GM18519 (cell line): ENCODE measurements around the gene ATP8A1.
"Not testable (repeated sequence)": the region's sequence is repeated elsewhere in the genome, so short reads cannot be mapped to it uniquely, and the experiment has no call there.

Experiments used
- ATAC-seq: cut with Tn5 transposase; IDR thresholded peaks from one replicate; pipeline ENCODE4 v1.9.1; 2021; ENCODE audit warnings: mild to moderate bottlenecking, moderate library complexity; ENCODE audit not compliant: unreplicated experiment, low FRiP score

ATP8A1 gene

DNA sequence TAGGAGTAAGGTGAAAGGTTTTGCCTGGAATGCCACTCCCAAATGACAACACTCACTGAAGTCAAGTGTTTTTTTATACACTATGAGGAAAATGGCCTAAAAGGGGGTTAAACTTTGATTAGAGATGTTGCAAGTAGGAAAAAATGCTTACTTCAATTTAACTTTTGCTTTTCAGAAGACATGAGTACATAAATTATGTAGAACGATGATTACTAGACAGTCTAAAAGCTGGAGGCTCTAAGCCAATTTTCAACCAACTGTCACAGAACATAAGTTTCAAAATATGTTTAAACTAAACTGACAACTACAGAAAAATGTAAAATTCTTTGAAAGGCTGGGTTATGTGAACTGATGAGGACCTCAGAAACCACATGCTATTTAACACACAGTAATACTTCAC is 176.2 kb downstream of the ATP8A1 start:
- no peak for ATAC-seq

- no peak for ATAC-seq
Observed at GRCh38 chr4:42480281-42480680, 176.6 kb downstream of the ATP8A1 start.

DNA sequence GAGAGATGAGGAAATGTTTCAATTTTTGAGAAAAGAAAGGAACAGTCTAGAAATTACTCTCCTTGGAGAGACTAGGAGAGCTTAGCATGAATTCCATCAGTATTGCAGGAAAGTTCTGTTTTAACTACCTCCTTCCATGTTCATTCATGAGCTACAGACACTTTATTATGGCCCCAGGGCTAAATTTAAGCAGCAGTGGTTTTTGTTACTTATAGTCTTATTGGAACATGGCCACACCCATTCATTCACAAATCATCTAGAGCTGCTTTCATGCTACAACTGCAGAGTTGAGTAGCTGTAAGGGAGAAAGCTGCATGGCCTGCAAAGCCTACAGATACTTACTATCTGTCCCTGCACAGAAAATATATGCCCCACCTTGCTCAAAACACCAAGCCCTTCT is 178.0 kb downstream of the ATP8A1 start:
- no peak for ATAC-seq

GRCh38 chr4:42478509-42478908 is 178.4 kb downstream of the ATP8A1 start:
- ATAC-seq = no peak

GRCh38 chr4:42474406-42474805 is 182.5 kb downstream of the ATP8A1 start:
- ATAC-seq = no peak

DNA sequence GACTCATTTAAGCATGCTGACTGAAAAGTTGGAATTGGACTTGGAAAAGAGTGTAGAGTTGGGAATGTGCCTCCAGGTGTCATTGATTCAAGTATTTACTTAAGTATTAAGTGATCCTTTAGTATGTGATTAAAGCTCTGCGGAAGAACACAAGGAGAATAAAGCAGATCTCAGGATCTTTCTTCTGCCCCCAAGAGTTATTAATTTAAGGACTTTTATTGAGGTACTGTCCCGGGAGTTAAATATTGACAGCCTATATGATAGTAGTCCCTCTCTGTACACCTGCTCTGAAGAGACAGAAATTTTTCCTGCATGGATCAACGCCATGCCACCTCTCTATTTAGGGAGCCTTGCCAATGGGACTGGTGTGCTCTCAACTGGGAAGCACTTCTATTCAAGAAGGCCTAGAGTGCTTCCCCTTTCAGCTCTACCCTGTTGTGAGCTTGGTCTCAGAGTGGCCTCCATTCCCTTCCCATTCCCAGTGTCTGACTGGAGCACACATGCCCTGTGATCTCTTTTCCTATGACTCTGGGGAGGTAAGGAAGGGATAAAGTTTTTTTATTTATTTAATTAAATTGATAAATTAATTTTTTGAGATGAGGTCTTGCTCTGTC is 183.7 kb downstream of the ATP8A1 start:
- ATAC-seq = no peak

DNA sequence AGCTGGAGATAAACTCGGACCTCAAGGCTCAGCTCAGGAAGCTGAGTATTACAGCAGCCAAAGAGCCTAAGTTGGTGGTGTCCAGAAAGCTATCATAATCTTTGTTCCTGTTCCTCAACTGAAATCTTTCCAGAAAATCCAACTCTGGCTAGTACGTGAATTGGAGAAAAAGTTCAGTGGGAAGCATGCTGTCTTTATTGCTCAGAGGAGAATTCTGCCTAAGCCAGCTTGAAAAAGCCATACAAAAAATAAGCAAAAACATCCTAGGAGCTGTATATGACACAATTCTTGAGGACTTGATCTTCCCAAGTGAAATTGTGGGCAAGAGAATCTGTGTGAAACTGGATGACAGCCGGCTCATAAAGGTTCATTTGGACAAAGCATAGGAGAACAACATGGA is 185.0 kb downstream of the ATP8A1 start:
- ATAC-seq = no peak

DNA sequence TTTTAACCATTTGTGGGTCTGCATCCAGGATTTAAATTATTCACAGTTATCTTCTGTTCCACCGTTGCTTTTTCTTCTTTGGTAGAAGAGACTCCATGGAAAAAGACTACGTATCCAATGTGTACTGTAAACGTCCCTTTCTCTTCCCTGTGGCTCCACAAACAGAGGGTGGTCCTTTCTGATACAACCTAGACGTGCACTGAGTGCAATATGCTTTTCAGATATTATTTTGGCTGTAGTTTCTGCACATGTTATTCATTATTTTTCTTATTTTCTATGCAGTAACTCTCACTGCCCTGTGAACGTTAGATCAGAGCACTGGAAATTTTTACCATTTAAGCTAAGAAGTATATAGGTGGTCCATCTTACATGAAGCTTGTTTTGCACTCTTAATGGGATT is 186.9 kb downstream of the ATP8A1 start:
- ATAC-seq = no peak

DNA sequence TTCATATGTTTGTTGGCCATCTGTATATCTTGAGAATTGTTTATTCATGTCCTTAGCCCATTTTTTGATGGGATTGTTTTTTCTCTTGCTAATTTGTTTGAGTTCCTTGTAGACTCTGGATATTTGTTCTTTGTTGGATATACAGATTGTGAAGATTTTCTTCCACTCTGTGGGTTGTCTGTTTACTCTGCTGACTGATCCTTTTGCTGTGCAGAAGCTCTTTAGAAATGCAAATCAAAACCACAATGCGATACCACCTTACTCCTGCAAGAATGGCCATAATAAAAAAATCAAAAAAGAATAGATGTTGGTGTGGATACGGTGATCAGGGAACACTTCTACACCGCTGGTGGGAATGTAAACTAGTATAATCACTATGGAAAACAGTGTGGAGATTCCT is 189.1 kb downstream of the ATP8A1 start:
- not testable (repeated sequence) for ATAC-seq

- no peak for ATAC-seq
Observed at GRCh38 chr4:42466273-42466844, 190.5 kb downstream of the ATP8A1 start.

GRCh38 chr4:42464550-42465094 is 192.3 kb downstream of the ATP8A1 start:
- ATAC-seq = no peak

GRCh38 chr4:42461216-42461615 is 195.7 kb downstream of the ATP8A1 start:
- not testable (repeated sequence) for ATAC-seq

DNA sequence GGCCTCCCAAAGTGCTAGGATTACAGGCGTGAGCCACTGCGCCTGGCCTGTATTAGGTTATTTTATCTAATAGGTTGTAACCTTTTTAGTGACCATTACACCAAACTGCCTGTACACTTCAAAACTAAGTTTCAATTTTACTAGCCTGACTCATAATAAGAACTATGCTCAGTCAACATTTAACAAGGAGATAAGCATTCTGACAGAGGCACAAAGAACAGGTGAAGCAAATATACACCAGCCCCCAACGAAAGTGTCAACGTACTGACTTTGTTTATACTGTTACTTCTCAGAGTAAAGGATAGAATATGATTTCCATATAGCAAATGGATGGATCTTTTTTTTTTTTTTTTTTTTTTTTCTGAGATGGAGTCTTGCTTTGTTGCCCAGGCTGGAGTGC is 196.9 kb downstream of the ATP8A1 start:
- peak; percentile 100 for ATAC-seq

GRCh38 chr4:42458657-42459056 is 198.2 kb downstream of the ATP8A1 start:
- no peak for ATAC-seq

DNA sequence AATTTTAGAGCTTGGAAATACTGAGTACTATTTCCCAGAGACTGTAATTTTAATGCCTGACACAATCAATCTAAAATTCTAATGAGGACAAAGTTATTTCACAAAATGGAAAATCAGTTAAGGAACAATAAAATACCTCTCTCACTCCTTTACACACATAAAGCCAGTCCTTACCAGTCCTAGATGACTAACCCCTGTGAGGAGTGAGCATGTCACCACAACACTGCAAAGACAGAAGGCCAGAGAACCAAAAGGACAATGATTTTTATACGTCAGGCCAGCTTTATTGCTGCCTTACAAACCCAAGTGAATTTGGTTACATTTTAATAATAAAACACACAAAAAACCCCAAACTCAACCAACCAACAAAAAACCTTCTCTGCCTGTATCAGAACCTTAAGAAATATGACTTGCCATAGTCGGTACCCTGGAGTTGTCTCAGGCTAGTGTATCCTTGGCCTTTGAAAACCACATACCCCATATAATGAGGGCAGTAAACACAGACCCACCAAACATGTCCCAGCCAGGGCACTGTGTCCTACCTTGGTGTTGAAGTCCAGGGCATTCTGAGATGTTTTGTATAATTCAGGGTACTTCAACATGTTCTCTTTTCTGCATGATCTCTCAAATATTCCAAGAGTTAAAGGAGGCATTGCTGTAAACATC is 202.0 kb downstream of the ATP8A1 start:
- ATAC-seq = no peak

GRCh38 chr4:42453612-42454011 is 203.3 kb downstream of the ATP8A1 start:
- ATAC-seq = no peak

DNA sequence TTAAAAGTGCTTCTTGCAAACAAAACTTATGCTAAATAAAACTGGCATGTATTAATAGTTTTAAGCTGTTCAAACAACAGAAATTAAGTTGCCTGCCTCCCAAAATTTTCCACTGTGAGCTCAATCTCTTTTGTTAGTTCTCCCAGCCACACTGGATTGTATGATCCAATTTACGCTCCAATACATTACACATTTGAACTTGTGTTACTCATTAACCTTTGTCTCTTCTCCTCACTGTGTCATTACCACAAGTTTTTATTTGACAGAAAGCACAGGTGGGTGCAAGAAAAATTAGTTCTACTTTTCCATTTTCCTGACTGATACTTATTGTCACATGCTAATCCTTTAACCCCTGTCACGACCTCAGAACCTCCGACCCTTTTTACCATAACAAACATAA is 204.1 kb downstream of the ATP8A1 start:
- no peak for ATAC-seq

GRCh38 chr4:42446823-42447222 is 210.1 kb downstream of the ATP8A1 start:
- no peak for ATAC-seq

- ATAC-seq = no peak
Observed at GRCh38 chr4:42445038-42445437, 211.9 kb downstream of the ATP8A1 start.

DNA sequence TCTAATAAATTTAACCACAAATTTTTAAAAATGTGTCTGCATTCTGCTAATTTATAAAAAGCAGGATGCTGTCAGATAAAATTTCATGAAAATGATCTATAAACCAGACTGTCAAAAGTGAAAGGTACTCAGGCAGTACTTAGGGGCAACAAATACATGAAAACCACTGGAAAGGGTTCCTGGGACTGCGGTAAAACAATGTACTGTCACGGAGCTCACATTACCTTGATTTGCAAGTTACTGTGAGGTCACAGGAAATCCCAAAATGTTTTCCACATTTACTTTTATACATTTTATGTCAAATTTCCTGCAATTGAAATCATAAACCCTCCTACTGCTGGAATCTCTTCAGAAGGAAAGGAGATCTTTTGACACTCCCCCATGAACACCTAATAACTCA is 214.3 kb downstream of the ATP8A1 start:
- no peak for ATAC-seq

GRCh38 chr4:42440083-42440482 is 216.8 kb downstream of the ATP8A1 start:
- ATAC-seq = no peak
